Activated CD4-positive, CD25-positive, alpha-beta regulatory T cell treated with anti-CD3 and anti-CD28 coated beads, Interleukin-2, amount 50 U/mL, for 16 hours (primary cell): Measurements from ENCODE around the gene GPR21.

ENCODE experiments used
- DNase-seq: peaks from one replicate; pipeline ENCODE4 v3.0.0-alpha.2; 2020; ENCODE audit warnings: low read depth, low spot score

The GPR21 gene, protein sequence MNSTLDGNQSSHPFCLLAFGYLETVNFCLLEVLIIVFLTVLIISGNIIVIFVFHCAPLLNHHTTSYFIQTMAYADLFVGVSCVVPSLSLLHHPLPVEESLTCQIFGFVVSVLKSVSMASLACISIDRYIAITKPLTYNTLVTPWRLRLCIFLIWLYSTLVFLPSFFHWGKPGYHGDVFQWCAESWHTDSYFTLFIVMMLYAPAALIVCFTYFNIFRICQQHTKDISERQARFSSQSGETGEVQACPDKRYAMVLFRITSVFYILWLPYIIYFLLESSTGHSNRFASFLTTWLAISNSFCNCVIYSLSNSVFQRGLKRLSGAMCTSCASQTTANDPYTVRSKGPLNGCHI

DNA sequence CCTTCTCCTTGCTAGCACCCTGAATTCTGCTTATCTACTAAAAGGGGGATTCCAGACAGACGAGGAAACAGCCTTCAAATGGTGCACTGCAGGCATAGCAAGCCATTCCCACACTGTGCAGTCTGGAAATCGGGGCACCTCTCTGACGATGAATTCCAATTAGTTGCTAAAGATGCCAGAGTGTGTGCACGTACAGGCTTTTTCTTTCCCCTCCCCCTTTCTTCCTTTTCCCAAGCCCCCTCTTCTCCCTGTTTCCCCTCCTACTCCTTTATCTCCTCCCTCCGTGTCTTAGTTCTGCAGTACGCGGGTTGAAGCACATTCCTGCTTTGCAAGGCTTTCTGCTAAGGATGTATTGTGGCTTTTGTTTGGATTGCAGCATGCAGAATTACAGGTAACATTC lies at the start of gene GPR21:
Gene GPR21, plus strand, starts transcription at position 316 of the 400 bp plus-strand sequence. CDS start 900 bp downstream, outside the sequence.
- DNase-seq, result no peak

DNA sequence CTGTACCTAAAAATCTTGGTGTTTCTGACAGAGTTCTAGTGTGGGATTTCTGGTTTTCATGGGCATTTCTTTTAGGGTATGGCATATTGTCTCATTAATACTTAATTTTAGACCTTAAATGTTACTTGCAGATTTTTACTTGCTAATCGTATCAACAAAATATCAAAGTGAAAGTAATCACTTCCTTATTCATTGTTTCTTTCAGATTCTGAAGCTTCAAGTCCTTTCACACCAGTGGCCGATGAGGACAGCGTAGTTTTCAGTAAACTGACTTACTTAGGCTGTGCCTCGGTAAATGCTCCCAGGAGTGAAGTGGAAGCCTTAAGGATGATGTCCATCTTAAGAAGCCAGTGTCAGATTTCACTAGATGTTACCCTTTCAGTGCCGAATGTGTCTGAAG lies 47.5 kb upstream of the GPR21 start:
- no peak for DNase-seq

GRCh38 chr9:122988141-122988540 lies 45.3 kb upstream of the GPR21 start:
- no peak for DNase-seq

- no peak for DNase-seq
Observed at GRCh38 chr9:122988920-122989621, 44.4 kb upstream of the GPR21 start.

DNA sequence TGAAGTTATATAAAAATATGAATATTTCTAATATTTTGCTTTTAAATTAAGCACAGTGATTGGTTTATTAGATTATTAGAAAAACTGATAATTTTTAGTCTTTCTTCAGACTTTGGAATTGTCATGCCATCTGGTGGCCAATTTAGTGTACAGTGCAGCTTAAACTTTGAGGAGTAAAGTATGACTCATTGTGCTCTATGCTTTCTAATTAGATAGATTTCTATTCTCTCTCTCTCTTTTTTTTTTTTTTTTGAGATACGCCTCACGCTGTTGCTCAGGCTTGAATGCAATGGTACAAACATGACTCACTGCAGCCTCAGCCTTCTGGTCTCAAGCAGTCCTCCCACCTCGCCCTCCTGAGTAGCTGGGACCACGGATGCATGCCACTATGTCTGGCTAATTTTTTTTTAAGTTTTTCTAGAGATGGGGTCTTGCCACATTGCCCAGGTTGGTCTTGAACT lies 42.1 kb upstream of the GPR21 start:
- DNase-seq, result peak; percentile 11

- DNase-seq, result no peak
Observed at GRCh38 chr9:122996586-122996985, 36.9 kb upstream of the GPR21 start.

- no peak for DNase-seq
Observed at GRCh38 chr9:122998448-122998847, 35.0 kb upstream of the GPR21 start.

DNA sequence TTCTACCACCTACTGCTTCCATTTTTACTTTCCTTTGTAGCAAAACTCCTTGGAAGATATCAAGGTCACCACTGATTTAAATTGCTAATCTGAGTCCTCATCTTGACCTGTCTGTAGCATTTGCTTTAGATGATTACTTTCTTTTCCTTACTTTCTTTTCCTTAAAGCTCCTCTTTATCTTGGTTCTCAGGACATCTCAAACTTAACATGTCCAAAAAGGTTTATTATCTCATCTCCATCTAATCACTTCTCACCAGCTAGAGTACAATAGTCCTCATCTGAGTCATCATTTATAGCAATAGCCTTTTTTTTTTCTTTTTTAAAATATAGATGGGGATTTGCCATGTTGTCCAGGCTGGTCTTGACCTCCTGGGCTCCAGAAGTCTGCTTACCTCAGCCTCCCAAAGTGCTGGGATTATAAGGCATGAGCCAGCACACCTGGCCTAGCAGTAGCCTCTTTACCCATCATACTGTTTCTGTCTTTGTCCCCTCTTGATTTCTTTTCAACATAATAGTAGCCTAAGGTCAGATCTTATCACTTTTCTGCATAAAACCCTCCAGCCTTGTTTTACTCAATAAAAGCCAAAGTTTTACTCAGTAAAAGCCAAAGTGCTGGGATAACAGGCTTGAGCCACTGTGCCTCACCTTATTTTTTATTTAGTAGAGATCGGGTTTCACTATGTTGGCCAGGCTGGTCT lies 32.9 kb upstream of the GPR21 start:
- no peak for DNase-seq

DNA sequence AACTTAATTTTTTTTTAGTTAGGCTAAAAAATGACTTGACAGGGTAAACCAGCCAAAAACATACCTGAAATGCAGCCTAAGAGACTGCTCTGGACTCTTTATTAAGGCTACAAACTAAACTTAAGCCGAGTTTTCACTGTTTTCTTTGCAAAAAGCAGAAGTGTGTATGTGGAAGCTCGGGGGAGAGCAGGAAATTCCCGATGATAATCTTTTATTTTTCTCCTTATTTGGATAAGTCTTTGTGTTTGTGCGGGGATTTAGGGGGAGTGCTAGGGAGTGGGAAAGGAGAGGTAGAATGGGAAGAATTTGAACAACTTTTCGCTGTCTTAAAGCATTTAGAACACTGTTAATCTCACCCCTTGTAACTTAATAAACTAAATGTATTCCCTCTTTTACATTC lies 30.7 kb upstream of the GPR21 start:
- no peak for DNase-seq

DNA sequence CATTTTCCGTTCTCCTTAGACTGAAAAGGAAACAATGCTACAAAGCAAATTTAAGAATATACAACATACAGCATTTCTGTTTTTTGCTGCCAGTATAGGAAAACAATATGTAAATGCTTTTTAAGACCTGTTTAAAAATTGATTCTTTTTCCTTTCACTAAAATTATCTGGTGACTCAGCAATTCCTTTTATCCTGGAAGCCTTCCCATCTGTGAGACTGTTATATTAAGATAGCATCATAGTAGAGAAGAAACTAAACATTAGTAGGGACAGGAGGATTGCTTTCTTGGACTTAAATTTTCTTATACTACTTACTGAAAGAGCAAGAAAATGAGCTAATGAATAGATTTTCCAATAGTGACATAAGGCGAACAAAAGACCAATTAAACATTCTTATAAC lies 30.0 kb upstream of the GPR21 start:
- DNase-seq, result no peak

DNA sequence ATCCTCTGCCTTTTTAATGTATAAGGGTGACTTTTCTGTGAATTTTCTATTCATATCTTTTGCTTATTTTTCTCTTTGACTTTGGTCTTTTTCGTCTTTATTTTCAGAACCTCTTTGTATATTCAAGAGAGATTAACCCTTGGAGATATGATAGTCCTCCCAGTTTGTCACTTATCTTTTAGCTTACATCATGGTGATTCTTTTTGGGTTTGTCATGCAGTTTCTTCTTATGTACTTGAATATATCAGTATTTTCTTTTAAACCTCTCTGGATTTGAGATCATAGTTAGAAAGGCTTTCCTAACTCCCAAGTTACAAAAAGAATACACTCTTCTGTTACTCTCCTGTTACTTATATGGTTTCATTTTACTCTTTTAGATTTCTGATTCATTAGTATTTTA lies 27.5 kb upstream of the GPR21 start:
- no peak for DNase-seq

GRCh38 chr9:123007269-123007668 lies 26.2 kb upstream of the GPR21 start:
- DNase-seq, result no peak

DNA sequence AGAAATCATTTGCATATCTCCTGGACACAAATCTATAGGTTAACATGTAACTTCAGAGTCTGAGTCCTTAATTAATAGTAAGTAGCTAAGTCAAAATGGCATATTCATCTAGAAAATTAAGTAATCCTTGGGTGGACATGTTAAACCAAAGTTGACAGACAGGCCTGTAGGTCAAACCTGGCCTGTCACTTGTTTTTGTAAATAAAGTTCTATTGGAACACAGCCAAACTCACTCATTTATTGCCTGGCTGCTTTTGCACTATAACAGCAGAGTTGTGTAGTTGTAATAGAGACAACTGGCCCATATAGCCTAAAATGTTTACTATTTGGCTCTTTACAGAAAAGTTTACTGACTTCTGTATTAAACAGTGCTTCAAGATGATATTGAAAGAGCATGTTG lies 24.6 kb upstream of the GPR21 start:
- DNase-seq, result no peak

GRCh38 chr9:123011380-123011779 lies 22.1 kb upstream of the GPR21 start:
- no peak for DNase-seq

DNA sequence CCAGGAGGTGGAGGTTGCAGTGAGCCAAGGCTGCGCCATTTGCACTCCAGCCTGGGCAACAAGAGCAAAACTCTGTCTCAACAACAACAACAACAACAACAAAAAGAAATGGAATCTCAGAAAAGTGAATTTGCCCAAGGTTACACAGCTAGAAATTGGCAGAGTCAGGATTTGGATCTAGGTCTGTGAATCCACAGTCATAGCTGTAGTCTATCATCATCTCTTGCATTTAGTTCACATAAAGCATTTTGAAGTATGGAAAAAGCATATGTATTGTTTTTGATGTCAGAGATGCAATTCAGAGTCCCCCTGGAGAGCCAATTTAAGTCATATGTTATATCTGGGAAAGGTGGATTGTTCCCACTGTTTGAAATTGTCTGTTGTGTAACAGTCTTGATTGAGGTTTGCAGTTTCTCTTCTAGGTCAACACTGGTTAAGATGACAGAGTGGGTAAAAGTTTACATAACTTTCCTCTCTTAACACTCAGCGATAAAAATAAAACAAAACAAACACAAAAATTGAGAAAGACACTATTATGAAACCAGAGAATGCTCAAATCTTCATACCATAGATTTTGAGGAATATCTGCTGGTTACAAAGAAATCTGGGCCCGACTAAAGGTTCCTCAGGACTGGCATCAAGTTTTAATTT lies 21.5 kb upstream of the GPR21 start:
- no peak for DNase-seq

DNA sequence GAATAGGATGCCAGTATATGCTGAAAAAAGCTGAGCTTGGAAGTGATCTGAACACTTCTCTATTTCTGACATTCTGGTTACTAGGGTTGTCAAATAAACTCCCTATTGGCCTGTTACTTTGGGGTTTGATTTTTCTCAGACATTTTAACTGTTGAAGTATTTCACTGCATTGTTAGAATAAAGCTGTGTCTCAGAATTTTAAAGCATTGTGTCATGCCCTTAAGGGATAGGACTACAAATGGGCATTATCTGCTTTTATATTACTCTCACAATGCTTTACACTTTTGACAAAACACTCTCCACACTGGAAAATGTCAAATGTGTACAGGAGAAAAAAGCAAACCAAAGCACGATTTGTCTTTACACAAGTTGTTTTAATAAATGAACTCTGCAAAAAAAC lies 16.8 kb upstream of the GPR21 start:
- no peak for DNase-seq

- DNase-seq, result no peak
Observed at GRCh38 chr9:123020796-123021195, 12.7 kb upstream of the GPR21 start.

DNA sequence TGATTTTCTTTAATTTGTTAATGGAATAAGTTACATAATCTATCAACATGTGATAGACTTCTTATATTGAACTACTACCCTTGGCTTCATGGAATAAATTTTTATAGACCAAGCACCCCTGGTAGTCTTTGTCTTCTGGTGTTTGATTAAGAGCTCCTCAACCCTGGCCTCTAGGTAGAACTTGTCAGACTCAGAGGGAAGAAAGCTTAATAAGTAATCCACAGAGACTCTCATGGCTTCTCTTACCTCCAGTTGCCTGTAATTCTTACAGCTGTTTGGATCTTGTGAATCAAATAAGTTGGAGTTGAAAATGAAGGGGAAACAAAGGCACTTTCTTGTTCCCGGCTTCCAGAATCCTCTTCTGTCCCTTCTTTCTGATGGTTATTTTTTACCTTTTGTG lies 7.0 kb upstream of the GPR21 start:
- no peak for DNase-seq

DNA sequence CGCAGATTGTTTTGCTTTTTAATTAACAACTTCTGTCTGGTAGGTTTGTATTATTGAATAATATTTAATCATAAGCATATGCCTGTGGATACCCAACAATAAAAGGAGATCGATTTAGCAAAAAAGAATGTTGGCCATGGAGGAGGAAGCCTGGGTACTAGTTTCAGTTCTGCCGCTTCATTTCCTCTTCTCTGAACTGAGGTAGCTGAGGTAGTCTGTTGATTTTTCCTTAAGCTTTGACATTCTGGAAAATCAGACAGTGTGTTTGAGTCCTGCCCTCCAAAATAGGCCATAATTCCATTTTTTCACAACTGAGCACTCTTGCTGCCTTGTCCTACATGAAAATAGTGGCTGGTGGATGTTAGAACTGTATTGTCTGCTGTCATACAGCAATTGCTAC lies 6.0 kb upstream of the GPR21 start:
- DNase-seq, result no peak

GRCh38 chr9:123028136-123028535 lies 5.3 kb upstream of the GPR21 start:
- DNase-seq, result no peak

DNA sequence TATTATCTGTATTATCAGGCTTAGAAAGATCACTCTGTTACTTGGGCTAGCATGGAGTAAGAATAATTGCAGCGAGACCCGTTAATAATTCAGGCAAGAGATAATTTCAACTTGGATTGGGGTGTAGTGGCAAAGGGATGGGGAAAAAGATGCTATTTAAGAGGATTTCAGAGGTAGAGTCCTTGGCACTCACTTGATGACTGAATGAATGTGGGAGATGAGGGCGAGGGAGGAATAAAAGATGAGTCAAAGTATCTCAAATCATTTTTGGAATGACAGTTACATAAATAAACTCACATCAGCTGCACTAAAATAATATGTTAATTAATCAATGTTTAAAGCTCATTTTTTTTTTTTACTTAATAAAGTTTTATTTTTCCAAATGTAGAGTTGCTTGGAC lies 4.5 kb upstream of the GPR21 start:
- DNase-seq, result no peak

DNA sequence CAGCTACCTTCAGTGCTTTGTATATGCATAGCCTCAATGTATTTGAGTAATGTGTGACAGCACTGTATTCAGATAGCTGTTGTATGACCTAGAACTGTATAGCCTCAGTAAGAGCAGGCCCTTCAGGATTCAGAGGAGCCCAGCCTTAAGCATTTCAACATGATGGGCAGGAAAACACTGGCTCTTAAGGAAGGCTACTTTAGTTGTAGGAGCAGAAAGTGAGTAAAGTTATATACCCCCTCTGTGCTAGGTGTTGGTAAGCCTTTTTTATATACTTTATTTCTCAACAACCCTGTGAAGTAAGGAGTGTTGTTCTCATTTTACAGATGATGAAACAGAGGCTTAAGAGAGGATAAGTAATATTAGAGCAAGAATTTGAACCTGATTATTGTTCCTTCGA lies 1.5 kb upstream of the GPR21 start:
- no peak for DNase-seq
